ENCODE measurements around the gene ART4.

The ART4 gene

DNA sequence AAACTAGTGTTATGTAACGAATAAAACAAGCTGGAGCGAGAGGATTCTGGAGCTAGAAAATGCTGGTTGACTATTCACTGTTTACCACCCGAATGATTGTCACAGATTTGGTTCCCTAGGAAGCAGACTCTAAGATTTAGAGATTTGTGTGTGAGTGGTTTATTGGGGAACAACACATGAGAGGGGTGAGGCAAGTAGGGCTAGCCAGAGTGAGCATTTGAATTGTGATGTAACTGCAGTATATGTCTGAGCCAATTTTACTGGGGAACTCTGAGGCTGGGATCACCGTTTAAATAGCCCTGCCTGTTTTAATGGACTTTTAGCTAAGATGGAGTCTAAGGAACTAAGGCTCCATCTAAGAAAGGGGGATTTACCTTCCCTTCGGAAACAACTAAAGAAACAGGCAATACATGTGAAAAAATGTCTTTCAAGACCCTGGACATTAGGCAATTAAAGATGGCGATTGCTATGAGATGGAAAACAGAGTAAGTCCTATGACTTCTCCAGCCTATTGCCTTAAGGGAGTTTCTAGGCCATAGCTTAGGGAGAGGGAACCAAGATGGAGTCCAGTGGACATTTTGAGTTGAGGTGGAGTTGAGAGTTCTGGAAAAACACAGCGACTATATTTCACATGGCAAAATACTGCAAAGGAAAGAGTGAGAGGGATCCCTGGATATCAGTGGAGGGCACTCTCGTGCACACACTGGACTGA, 36.1 kb upstream of the ART4 start:
- Histone ChIP-seq H3K4me3 (IDR thresholded peaks at IDR 0.05; ENCODE audit: insufficient read depth, low read depth, low read length) (no peak overlapping the region), H3K4me2 (no peak overlapping the region), H3K27me3 (ENCODE audit: insufficient read depth, low read depth) (no peaks in the 10 kb centered on the region), H2AFZ (ENCODE audit: low read depth) (no peak overlapping the region), H3K79me2 (ENCODE audit: insufficient read depth, low read depth) (no peaks in the 10 kb centered on the region), H3K27ac (no peak overlapping the region), H3K4me1 (ENCODE audit: low read depth, poor library complexity, severe bottlenecking) (peaks cover 14% of the 10 kb centered on the region), H3K36me3 (ENCODE audit: insufficient read depth) (no peaks in the 10 kb centered on the region), H4K20me1 (ENCODE audit: insufficient read depth) (no peaks in the 10 kb centered on the region), H3K9ac (no peak overlapping the region)
- TF ChIP-seq, protein P1, sequence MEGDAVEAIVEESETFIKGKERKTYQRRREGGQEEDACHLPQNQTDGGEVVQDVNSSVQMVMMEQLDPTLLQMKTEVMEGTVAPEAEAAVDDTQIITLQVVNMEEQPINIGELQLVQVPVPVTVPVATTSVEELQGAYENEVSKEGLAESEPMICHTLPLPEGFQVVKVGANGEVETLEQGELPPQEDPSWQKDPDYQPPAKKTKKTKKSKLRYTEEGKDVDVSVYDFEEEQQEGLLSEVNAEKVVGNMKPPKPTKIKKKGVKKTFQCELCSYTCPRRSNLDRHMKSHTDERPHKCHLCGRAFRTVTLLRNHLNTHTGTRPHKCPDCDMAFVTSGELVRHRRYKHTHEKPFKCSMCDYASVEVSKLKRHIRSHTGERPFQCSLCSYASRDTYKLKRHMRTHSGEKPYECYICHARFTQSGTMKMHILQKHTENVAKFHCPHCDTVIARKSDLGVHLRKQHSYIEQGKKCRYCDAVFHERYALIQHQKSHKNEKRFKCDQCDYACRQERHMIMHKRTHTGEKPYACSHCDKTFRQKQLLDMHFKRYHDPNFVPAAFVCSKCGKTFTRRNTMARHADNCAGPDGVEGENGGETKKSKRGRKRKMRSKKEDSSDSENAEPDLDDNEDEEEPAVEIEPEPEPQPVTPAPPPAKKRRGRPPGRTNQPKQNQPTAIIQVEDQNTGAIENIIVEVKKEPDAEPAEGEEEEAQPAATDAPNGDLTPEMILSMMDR (conservative IDR thresholded peaks at IDR 0.05; ENCODE audit: low read depth, low read length) = no peak

GRCh38 chr12:14878488-14878887, 35.2 kb upstream of the ART4 start:
- peaks cover 6% of the 10 kb centered on the region for H3K4me1 ChIP-seq (ENCODE audit: low read depth, poor library complexity, severe bottlenecking)
- H3K4me2 ChIP-seq = no peak overlapping the region
- H3K9ac ChIP-seq = no peak overlapping the region
- no peaks in the 10 kb centered on the region for H3K79me2 ChIP-seq (ENCODE audit: insufficient read depth, low read depth)
- H3K36me3 ChIP-seq (ENCODE audit: insufficient read depth) = no peaks in the 10 kb centered on the region
- H3K4me3 ChIP-seq (IDR thresholded peaks at IDR 0.05; ENCODE audit: insufficient read depth, low read depth, low read length) = no peak overlapping the region
- H4K20me1 ChIP-seq (ENCODE audit: insufficient read depth) = no peaks in the 10 kb centered on the region
- no peak overlapping the region for H3K27ac ChIP-seq
- H2AFZ ChIP-seq (ENCODE audit: low read depth) = no peak overlapping the region
- TF ChIP-seq, protein P1 (conservative IDR thresholded peaks at IDR 0.05; ENCODE audit: low read depth, low read length) = no peak
- no peaks in the 10 kb centered on the region for H3K27me3 ChIP-seq (ENCODE audit: insufficient read depth, low read depth)

DNA sequence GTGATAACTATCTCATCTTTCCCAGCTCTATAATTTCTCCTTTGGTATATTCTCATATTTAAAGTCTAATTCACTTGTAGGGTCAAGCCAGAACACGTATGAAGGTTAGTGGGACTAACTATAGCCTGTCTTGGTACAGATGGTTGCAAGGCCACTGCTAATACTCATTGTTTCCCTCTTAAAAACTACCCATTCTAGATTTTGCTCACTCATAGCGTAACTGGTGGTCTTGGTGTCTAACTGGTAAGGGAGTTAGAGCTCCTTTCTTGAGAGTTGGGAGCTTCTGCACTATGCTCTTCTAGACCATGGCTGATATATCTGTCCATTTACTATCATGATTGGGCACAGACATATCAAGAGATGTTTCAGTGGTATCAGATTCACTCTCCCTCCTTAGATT, 33.5 kb upstream of the ART4 start:
- Histone ChIP-seq H4K20me1 (ENCODE audit: insufficient read depth) (no peaks in the 10 kb centered on the region), H3K27me3 (ENCODE audit: insufficient read depth, low read depth) (no peaks in the 10 kb centered on the region), H3K79me2 (ENCODE audit: insufficient read depth, low read depth) (no peaks in the 10 kb centered on the region), H3K4me3 (IDR thresholded peaks at IDR 0.05; ENCODE audit: insufficient read depth, low read depth, low read length) (no peak overlapping the region), H2AFZ (ENCODE audit: low read depth) (no peak overlapping the region), H3K36me3 (ENCODE audit: insufficient read depth) (no peaks in the 10 kb centered on the region), H3K4me2 (no peak overlapping the region), H3K27ac (no peak overlapping the region), H3K4me1 (ENCODE audit: low read depth, poor library complexity, severe bottlenecking) (no peaks in the 10 kb centered on the region), H3K9ac (no peak overlapping the region)
- TF ChIP-seq, protein P1 (conservative IDR thresholded peaks at IDR 0.05; ENCODE audit: low read depth, low read length) = no peak

- no peaks in the 10 kb centered on the region for H3K27me3 ChIP-seq (ENCODE audit: insufficient read depth, low read depth)
- no peak overlapping the region for H3K4me2 ChIP-seq
- no peaks in the 10 kb centered on the region for H3K79me2 ChIP-seq (ENCODE audit: insufficient read depth, low read depth)
- H3K4me3 ChIP-seq (IDR thresholded peaks at IDR 0.05; ENCODE audit: insufficient read depth, low read depth, low read length) = no peak overlapping the region
- H3K9ac ChIP-seq = no peak overlapping the region
- no peaks in the 10 kb centered on the region for H3K36me3 ChIP-seq (ENCODE audit: insufficient read depth)
- no peaks in the 10 kb centered on the region for H4K20me1 ChIP-seq (ENCODE audit: insufficient read depth)
- no peaks in the 10 kb centered on the region for H3K4me1 ChIP-seq (ENCODE audit: low read depth, poor library complexity, severe bottlenecking)
- no peak overlapping the region for H3K27ac ChIP-seq
- no peak overlapping the region for H2AFZ ChIP-seq (ENCODE audit: low read depth)
- TF ChIP-seq, protein P1 (conservative IDR thresholded peaks at IDR 0.05; ENCODE audit: low read depth, low read length) = no peak
These were observed 31.6 kb upstream of the ART4 start for GRCh38 chr12:14874882-14875281.
